Stimulated activated CD8-positive, alpha-beta memory T cell treated with anti-CD3 and anti-CD28 coated beads, Interleukin-7, amount 100 ng/mL, for 48 hours (primary cell): Measurements from ENCODE around the gene WDR1.

Experiments
- DNase-seq, 2 donors: peaks; one replicate each; pipeline ENCODE4 v3.0.0-alpha.2; 2020; ENCODE audit warnings: low read depth in 1 of 2; ENCODE audit errors: extremely low read depth in 1 of 2

Gene WDR1

GRCh38 chr4:10075158-10075863 is 41.3 kb downstream of the WDR1 start:
- no peak for DNase-seq

- DNase-seq = no peak
These were observed 41.9 kb downstream of the WDR1 start for GRCh38 chr4:10074767-10075105.

- DNase-seq = no peak
These were observed 42.4 kb downstream of the WDR1 start for GRCh38 chr4:10074076-10074766.

DNA sequence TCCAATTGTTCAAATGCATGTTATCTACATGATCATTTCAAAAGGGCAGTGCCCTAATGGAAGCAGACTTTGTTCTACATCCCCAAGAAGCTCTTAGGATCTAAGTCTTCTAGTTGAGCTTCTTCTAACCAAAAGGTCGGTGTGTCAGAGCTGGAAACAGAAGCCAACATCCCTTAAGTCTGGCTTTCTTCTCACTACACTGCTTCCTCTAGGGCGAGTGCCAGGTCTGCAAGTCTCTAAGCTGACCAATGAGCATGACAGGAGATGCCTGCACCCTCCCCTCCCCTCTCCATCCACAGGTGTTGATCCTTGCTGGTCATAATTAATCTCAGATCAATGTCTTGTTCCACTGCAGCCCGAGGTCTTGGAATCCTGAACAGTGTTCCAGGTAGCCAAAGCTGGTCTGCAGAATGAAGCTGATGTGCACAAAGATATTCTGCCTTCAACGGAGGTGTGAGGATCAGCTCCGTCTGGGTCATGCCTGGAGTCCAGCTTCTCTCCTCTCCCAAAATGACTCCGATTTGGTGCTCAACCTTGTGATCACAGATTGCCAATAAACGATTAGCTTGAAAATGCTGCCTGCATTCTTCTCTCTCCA is 44.1 kb downstream of the WDR1 start:
- no peak for DNase-seq

DNA sequence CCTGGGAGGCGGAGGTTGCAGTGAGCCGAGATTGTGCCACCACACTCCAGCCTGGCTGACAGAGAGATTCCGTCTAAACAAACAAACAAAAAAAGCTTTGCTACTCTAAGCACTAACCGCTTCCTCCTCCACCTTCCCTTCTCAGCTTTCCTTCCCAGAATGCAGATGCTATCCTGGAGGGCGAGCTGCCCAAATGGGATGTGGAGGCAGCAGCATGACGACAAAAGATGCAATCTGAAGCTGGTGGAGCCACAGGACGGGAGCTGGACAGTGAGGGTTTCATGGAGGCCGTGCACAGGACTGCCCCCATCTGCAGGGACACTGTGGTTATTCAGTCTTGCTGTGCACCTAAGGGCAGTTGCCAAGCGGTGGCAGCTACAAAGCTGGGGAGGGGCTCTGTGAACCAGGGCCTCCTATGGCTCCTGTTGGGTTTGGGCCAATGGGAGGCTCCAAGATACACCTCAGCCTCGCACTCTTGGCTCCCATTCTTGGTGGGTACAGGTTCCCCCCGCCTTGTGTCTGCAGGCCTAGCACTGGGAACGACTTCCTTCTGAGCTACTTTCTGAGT is 47.4 kb downstream of the WDR1 start:
- DNase-seq = no peak

DNA sequence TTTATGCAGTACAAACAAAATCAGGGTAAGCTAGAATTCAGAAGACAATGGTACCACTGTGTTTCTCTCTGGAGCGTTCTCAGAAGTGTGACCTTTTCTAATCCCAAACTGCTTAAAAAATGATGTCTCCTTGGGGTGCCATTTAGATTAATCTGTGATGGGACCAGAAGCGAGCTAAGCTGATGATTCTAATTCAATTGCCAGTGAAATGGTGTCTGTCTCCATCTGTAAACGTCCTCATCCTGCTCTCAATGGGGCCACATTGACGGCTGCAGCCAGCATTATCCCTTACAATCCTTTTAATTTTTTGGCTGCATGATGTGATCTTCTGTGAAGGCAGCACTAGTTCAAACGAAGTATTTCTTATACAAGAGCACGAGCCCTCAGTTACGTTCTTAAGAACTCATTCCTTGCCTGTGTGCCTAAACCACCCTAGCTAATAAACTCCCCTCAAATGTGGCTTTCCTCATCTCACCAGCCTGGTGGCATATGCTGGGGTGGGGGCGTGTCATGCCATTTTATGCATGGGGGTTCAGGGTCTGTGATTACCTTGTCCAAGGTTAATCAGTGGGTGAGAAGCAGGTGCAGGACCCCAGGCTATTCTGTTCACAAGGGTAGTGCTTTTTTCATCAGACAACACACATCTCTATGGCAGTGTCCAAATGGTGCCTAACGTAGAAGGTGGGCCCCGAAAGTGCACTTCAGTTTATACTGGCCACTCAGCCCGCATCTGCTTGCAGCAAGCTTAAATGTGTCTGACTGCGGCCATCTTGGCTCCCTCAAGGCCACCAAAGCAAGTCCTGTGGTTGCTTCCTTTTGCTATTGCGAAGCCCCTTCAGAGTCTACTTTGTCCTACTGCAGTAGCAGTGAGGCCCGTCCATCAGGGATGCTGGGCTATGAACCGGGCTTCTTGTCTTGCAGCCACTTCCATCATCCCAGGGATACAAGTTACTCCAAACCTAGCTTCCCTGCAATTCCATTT is 49.6 kb downstream of the WDR1 start:
- no peak for DNase-seq

DNA sequence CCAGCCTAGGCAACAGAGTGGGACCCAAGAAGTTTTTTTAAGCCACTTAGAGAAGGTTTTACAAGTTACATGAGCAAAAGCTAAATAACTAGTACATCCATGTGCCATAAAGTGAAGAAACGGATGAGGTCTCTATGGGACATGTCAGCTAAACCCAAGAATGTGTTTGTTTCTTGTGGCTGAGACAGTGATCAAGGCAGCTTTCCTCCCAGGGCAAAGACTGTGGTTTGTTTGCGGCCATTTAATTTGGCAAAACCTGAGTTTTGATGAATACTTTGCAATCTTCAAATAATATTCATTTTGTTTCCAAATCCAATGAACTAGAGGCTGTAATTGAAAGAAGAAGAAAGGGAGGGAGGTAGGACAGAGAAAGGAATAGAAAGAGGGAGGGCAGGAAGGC is 50.4 kb downstream of the WDR1 start:
- DNase-seq = no peak

GRCh38 chr4:10063544-10064300 is 52.9 kb downstream of the WDR1 start:
- DNase-seq = no peak

GRCh38 chr4:10061650-10062415 is 54.8 kb downstream of the WDR1 start:
- DNase-seq = no peak

DNA sequence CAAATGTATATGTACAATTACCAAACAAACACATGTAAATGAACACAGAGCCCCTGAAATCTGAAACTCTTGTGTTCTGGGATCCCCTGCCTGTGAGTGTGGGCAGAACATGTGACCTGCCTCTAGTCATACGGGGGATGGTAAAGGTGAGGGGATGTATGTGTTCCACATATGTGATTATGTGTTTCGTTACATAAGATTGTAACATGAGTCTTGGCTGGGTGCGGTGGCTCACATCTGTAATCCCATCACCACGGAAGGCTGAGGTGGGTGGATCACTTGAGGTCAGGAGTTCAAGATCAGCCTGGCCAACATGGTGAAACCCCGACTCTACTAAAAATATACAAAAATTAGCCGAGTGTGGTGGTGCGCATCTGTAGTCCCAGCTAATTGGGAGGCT is 58.2 kb downstream of the WDR1 start:
- DNase-seq = no peak

- no peak for DNase-seq
These were observed 59.6 kb downstream of the WDR1 start for GRCh38 chr4:10057023-10057395.

DNA sequence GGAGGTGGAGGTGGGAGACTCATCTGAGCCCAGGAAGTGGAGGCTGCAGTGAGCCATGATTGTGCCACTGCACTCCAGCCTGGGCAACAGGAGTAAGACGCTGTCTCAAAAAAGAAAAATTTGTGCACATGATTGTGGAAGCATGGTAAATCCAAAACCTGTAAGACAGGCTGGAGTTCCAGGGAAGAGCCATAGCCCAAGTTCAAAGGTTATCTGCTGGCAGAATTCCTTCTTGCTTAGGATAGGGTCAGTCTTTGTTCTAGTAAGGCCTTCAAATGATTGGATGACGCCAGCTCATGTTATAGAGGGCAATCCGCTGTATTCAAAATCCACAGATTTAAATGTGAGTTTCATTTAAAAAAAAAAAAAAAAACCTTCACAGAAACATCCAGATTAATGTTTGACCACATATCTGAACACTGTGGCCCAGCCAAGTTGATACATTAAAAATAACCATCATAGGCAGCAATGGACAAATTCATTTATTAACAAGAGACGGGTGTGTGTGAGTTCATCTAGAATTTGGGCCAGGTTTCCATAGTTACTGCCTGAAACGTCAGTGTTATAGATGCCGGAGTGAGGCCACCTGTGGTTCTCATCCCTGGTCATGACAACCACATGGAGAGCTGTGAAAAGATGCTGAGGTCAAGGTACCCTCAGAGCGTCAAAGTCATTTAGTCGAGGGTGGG is 60.1 kb downstream of the WDR1 start:
- DNase-seq = no peak

DNA sequence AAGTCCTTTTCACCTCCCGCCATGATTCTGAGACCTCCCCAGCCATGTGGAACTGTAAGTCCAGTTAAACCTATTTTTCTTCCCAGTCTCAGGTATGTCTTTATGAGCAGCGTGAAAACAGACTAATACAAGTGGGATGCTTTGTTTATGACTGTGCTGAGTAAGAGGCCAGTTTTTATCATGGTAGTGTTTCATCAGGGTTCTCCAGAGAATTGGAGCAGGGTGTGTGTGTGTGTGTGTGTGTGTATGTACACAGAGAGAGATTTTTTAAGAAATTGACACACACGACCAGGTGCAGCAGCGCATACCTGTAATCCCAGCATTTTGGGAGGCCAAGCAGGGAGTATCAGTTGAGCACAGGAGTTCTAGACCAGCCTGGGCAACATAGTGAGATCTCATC is 60.7 kb downstream of the WDR1 start:
- DNase-seq = no peak

GRCh38 chr4:10054571-10055041 is 62.0 kb downstream of the WDR1 start:
- DNase-seq = no peak

DNA sequence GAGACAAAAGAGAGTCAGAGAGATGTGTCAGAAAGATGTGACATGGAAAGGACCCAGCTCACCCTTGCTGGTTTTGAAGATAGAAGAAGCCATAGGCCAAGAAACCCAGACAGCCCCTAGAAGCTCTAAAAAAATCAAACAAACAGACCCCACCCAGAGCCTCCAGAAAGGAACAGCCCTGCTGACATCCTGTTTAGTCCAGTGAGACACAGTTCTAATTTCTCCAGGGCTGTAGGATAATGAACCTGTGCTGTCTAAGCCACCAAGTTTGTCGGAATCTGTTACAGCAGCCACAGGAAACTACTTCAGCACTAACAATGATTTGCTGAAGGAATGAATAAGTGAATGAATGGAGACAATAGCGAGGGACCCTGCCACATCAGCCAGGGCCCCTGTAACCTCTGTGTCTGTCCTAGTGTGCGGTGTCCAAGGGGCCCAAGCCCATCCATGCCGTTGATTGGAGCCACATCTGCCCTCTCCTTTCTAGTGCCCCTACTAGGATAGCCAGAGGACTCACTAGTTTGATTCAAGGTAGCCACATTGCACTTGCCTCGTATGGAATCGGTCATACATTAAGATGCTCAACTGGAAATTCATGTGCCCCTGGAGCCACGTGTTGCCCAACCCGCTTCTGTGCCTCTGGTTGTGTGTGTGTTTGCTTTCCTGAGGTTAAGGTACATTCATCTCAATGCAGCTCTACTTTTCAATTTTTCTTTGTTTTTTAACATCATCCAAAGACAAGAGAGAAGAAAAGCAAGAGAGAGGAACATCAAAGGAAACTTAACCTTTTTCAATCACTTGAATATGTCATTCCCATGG is 62.8 kb downstream of the WDR1 start:
- DNase-seq = no peak

DNA sequence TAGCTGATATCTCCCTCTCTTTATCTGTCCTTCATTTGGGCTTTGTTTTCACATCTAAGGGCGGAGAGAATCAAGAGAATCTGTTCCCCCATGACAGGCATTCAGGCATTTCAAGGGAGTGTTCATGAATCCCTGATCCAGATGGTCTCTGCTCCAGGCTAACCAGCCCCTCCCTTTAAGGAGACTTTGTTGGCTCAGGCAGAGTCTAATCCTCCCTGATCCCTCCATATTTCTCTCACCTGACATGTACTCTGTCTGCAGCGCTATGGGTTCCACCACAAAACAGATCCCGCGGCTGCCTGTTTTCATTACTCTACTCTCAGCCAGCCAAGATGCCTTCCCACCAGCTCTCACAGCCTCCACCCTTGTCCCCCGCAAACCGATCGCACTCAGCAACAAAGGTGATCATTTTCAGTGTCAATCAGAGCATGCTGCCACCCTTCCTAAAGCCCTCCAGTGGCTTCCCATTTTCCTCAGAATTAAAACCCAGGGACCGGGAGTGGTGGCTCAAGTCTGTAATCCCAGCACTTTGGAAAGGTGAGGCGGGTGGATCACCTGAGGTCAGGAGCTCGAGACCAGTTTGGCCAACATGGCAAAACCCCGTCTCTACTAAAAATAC is 65.0 kb downstream of the WDR1 start:
- no peak for DNase-seq

DNA sequence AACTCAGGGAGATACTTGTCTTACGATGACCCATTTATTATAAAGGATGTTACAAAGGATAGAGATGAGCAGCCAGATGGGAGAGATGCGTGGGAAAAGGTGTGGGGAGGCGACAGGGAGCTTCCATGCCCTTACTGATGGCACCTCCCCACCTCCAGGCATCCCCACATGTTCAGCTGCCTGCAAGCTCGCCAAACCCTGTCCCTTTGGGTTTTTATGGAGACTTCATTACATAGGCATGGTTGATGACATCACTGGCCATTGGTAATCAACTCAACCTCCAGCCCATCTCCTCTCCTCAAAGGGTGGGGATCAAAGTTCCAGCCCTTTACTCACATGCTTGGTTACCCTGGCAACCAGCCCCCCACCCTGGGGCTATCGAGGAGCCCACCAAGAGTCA is 65.9 kb downstream of the WDR1 start:
- no peak for DNase-seq

GRCh38 chr4:10050261-10050661 is 66.3 kb downstream of the WDR1 start:
- no peak for DNase-seq
